HG03432 (cell line): ENCODE data around the gene JAKMIP3.

Source experiments
- ATAC-seq: cut with Tn5 transposase; IDR thresholded peaks from one replicate; pipeline ENCODE4 v1.9.1; 2021; ENCODE audit warnings: mild to moderate bottlenecking, moderate library complexity; ENCODE audit not compliant: unreplicated experiment

Gene JAKMIP3

DNA sequence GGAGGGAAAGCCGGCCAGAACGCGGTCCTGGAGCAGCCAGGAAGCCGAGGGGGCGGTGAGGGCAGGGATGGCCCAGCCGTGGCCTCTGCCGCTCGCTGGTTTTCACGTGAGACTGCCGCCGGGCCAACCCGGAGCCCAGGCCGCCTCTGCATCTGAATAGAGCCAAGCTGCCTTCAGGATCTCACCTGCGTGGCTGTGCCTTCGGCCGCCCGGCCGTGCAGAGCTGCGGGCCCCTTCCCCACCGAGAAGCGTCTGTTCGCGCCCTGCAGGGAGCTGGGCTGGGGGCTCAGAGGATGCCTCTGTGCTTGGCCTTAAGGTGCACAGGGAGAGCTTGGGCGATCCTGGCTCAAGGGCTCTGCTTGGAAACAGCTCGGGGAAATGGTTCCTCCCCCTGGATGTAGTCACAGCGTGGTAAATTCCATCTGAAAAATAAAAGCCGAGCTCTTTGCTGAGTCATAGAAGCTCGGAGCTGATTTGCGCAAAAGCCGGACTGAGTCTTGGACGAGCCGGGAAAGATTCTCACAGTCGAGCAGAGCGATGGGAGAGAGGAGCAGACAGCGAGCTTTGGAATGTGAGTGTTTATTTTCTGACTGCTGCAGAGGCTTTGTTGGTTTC lies at the start of gene JAKMIP3:
Gene JAKMIP3 (plus strand): TSS at position 456 of the 615 bp plus-strand sequence. CDS start 38,863 bp downstream, outside the sequence.
- ATAC-seq: no peak

DNA sequence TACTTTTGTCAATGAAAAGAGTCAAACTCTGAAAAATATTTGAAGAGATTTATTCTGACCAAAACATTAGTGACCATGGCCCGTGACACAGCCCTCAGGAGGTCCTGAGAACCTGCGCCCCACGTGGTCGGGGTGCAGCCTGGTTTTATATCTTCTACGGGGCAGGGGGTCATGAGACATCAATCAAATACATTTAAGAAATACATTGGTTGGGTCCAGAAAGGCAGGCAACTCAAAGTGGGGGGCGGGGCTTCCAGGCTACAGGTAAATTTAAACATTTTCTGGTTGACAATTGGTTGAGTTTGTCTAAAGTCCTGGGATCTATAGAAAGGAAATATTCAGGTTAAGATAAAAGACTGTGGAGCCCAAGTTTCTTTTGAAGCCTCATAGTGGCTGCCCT lies 49.2 kb upstream of the JAKMIP3 start:
- ATAC-seq: no peak

DNA sequence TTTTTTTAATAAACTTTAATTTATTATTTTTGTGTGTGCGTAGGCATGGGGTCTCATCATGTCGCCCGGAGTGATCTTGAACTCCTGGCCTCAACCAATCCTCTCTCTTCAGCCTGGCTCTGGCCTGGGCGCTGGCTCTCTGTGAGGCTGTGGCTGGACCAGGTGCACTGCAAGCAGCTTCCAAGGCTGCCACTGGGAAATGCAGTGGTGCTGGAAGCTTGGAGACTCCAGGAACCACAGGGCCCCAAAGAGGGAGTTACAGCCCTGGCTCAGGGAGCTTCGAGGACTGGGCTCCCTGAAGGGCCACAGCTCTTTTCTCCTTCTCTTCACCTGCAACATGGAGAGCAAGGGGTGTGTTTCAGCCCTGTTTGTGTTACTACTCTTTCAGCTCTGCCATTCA lies 47.3 kb upstream of the JAKMIP3 start:
- ATAC-seq: no peak

DNA sequence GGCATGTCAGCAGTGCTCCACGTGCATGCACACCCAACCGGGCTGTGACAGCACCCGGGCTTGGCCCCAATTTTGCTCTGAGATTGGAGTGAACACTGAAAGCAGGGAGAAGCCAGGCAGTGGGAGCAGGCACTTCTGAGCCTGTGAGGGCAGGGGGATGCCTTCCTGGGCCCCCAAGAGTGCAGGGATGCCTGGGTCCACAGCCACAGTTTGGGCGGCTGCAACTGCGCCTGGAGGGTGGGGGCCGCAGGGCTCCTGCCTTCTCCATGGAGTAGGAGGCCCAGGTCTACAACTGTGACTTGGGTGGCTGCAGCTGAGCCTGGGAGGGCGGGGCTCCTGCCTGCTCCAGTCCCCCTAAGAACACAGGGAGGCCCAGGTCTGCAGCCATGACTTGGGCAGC lies 46.4 kb upstream of the JAKMIP3 start:
- no peak for ATAC-seq

DNA sequence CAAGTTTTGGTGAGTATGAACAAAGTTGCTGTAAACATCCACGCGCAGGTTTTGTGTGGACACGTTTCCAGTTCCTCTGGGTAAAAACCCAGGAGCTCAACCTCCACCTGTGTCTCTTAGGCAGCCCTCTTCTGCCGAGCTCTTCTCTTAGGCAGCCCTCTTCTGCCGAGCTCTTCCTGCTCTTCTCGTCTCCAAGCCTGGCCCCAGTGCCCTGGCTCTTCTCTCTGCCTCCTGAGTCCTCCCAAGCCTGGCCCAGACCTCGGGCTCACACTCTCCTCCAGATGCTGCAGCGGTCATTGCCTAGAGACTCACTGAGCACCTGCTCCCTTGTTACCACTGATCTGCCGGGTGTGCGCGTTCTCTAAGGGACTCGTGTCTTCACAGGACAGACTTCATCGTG lies 45.3 kb upstream of the JAKMIP3 start:
- no peak for ATAC-seq

DNA sequence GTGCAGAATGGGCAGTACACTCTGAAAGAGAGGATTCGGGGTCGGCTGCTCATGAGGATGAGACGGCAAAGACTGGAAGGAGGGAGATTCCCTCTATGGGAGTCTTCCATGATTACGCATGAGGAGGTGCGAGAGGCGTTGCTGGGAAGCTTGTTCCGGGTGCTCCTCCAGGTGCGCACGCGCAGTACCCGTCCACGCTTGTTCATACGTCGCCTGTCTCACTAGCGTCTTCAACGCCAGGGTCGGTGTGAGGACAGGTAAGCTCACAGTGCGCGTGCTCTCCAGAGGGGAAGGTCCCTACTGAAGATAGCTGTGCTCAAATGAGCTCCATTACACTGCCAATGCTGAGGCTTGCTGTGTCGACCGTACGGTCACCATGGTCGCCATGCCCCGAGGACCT lies 44.7 kb upstream of the JAKMIP3 start:
- ATAC-seq: no peak

DNA sequence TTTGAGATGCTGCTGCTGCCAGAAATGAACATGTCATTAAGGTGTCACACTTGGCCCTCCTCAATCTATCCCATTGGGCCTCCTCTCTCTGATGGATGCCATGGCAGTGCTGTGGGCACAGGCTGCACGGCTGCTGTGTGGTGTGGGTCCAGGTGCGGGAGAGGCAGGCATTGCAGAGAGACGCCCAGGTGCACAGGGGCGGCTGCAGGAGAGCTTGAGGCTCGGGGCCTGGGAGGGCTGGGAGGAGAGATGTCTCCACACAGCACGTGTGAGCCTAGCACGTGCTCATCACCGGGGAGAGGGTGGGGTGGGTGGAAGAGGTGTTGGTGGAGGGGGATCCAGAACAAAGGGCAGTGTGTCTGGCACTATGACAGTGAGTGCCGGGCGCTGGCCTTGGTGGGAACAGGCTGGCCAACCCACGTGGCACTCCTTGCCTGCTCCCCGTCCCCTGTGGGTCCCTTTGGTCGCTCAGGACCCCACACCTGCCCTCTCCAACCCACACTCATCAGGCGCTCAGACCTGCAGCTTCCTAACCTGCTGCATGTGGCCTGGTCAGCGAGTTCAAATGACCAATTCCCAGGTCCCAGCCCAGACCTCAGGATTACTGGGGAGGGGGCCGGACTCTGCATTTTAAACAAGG lies 44.1 kb upstream of the JAKMIP3 start:
- no peak for ATAC-seq

DNA sequence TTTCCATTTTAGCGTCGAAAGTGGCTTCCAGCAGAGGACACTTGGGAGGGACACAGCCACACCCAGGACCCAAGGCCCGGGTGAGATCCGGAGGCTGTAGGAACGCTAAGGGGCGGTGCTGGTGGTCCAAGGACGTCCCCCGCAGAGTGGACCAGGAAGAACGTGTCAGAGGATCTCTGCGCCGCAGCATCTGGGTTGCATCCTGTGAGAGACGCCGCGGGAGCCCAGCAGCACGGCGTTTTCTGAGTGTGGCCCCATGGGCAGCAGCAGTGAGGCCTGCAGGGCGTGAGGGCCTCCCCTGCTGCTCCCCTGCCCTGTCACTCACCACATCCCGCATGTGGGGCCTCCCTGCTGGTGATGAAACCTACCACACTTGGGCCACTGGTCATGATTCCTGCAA lies 43.5 kb upstream of the JAKMIP3 start:
- ATAC-seq: no peak

DNA sequence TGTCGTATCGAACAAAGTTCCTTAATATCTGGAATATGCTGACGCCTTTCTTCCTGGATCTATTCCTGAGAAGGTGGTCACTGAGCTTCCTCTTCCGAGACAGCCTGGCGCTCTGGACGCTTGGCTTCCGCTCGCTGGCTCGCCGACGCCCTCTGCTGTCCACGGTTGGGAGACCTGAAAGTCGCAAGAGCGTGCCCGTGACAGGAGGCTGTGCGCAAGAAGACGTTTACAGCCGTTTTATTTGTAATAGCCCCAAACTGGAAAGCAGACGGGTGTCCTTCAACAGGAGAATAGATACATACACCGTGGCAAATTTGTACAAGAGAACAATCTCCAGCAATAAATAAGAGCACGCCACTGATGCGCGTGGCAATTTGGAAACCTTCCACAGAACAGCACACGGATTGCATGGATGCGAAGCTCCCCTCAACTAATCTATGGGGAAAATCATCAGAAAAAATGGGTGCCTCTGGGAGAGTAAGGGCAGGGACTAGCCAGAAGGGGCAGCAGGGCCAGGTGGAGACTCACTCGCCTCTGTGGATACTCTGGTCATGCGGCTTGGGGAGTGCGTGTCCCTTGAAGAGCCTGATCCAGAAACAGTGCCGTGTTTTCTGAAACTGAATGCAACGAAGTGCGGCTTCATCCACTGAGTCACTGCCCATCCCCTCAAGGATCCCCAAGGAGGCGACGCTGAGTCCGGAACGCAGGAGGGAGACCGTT lies 42.5 kb upstream of the JAKMIP3 start:
- peak; percentile 87 for ATAC-seq

DNA sequence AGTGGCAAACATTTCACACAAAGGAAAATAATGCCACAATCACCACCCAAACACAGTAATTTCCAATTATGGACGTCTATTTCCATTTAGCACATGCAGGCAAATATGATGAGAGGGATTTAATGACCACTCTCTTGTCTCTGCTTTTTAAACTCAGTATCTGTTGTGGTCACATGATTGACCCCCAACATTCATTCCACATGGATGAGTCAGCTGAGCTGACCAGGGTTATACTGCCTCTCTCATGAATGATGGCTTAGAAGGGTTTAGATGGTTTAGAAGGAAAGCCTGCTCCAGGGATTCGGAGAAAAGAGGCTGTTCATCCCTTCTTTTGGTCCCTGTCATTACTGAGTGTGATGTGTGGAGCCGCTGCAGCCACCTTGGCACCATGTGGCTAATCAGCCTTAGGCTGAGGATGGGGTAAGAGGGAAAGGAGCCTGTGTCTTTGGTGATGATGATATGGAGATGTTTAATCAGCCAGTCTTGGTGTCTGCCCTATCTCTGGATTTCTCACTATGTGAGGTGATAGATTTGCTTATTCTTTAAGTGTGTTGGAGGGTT lies 38.2 kb upstream of the JAKMIP3 start:
- ATAC-seq: no peak

DNA sequence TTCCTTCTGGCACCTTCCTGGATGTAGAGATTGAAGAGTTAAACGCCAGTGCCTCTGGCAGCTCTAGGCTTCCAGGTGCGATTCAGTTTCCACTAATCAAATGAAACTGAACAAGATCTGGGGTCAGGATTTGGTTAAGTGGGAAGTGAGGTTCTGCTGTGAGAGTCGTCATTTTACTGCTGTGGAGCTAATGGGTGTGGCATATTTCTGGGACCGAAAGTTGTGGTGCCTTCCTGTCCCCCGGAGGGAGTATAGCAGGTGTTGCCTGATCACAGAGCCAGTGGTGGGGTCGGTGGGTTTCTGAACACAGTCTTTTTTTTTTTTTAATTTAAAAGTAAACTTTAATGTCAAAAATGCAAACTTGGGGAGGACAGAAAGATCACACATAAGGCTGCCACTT lies 37.0 kb upstream of the JAKMIP3 start:
- ATAC-seq: no peak

DNA sequence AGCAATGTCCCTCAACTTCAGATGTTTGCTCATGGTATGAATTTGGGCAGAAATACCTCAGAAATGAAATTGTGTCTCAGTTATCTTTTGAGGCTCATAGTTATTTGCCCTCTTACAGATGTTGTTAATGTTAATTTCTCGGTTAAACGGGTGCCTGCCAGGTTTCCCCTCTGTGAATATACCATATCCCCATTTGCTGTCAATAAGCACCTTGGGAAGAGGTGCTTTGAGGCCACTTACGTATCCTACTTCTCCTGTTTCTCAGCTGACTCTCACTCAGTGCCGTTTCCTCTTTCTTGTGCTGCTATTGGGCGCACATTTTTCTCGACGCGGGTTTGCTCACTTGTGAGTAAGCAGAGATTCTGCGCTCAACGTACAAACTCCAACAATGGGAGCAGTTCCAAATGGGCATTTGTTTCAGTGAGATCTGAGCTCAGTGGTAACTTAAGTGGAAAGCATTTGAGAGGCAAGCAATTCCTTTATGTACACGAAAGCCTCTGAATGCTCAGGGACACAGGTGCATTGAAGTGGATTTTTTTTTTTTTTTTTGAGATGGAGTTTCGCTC lies 34.8 kb upstream of the JAKMIP3 start:
- no peak for ATAC-seq

DNA sequence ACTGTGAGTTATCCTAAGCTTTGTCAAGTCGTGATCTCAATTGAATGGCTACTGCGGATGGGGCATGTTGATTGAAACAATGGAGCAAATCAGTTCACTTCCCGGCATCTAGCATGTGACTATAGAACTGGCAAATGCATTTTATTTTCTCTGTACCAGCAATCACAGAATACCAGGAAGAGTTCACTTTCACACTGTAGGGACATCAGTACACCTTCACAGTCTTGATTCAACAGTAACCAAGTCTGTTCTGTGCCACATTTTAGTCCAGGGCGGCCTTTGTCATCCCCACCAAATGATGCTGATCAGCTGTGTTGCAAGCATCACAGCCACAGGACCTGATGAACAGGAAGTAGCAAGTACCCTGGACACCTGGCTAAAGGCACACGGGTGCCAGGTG lies 32.1 kb upstream of the JAKMIP3 start:
- ATAC-seq: no peak

DNA sequence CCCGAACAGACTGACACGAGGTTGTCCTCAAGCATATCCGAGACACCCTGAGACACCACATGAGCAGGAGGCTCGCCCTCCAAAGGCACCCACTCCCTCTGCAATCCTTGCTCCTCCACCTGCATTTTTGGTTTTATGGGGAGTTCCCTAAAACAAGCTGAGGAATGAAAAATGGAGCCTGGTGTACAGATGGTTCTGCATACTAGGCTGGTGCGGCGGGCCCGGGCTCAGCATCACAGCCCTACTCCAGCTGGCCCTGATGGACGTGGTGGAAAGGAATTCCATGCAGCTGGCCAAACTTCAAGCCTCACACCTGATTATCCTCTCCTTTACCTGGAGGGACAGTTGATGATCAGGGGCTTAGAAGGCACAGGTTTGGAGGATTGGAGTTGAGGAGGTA lies 30.3 kb upstream of the JAKMIP3 start:
- ATAC-seq: no peak

DNA sequence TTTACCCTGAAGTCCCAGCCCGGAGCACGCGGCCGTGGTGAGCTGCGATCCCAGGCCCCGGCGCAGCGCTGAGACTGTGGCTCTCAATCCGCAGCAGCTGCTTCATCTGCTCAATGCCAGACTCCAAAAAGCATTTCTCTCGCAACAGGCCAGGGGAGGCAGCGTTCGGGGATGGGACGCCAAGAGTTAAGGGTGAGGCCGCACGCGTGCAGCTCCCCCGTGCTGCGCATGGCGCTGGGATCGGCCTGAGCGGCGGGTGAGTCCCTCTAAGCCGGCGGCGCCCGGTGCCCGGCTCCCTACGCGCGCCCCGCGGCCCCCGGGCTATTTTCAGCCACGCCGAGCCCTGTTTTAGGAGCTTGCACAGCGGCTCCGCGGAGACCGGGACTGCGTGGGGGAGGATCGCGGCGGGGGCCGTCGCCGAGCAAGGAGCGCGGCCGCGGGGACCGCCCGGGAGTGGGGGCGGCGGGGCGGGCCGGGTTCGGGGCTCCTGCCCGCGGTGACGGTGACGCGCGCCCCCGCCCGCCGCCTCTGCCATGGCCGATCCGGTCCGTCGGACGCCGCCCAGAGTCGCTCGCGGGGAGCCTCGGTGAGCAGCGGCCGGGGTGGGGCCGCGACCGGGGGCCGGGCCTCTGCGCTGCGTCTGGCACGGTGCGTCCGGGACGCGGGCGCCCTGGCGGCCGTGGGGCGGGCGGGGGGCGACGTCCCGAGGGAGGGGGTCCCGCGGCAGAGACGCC lies 29.4 kb upstream of the JAKMIP3 start:
- ATAC-seq: no peak

DNA sequence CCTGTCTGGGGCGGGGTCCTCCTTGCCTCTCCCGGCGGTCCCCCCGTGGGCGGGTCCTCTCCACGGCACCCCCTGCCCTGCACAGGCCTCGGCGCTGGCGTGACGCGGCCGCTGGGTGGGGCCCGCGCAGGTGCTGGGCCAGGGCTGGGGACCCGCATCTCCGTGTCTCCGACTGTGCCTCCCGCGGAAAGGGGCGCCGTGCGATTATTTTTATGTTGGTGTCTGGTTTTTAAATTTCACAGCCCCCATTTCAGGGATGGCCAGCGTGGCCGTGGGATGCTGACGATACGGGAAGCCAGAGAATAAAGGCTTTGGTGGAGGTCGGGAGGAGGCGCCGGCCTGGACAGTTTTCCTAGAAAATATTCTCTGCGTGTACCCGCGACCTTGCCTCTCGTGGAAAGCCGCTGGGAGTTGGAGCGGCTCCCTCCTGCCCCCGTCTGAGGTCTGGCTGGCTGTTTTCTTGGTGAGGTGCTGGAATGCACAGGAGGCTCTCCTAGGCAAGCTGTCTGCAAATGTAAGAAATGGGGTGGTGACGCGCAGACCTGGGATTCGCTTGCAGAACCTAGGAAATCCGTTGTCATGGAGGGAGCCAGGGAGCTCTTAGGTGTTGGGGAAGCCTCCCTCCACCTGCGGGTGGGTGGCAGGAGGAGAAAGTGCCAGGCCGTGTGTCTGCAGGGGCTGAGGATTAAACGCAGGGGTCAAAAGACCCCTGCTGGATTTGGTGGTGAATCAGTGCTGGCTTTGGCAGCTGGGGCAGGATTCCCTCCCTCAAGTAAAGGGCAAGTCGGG lies 28.7 kb upstream of the JAKMIP3 start:
- ATAC-seq: no peak

DNA sequence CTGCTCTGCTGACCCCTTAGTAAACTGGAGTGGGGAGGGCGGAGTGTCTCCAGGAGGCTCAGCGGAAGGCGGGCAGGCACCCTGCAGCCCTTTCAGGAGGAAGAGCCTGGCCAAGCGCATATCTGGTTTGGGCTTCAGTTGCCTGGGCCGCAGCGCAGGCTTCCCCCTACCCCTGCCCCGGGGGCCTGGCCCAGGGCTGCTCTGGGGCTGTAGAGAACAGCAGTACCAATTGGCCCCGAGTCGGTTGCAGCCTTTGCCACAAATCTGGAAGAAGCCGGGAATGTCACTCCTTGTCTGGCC lies 28.1 kb upstream of the JAKMIP3 start:
- ATAC-seq: no peak

DNA sequence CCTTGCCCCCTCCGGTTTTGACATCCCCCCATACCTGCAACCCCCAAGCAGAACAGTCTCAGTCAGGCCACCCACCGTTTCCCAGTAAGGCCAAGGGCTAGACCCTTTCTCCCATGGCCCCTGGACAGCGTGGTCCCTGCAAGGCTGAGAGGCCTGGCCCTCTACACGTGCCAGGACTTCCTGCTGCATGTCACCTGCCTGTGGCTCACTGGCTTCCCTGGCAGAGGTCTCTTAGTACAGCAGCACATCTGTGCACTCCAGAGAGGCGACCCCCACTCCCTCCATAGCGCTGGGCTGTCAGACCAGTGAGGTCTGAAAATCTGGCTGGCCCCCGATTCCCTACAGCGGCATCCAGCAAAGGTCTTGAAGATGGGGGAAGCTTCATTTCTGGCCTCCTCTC lies 26.4 kb upstream of the JAKMIP3 start:
- ATAC-seq: no peak

DNA sequence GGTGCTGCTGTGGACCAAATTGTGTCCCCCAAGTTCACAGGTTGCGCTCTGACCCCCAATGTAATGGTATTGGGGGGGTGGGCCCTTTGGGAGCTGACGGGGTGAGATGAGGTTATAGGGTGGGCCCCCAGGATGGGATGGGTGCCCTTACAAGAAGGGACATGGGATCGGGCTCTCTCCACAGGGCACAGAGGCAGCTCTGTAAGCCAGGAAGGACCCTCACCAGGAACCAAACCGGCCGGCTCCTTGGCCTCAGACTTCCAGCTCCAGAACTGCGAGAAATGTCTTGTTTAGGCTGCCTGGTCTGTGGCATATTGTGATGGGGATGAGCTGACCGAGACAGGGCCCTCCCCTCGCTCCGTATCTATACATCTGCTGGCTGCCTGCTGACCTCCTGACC lies 25.7 kb upstream of the JAKMIP3 start:
- no peak for ATAC-seq

DNA sequence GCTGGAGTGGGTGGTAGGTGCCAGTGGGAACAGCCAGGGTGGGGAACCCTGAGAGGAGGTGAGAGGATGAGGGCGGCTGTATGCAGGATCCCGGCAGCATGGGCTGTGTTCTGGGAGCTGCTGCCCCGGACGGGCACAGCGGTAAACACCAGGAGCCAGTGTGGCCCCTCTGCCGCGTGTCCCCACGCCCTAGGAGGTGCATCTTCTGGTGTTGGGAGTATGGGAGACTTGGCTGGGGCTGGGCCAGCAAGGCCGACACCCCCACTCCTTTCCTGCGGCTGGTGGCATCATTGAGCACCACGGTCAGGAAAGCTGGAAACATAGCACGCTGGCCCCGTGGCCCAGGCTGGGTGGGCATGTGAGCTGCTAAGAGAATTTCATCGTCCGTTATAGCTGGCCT lies 24.4 kb upstream of the JAKMIP3 start:
- no peak for ATAC-seq
